GM12878 (cell line): Measurements from ENCODE around the gene NAXE. TPM values are rescaled to one million over a fixed set of nuclear protein-coding genes. Genes with fewer than 3 reads are reported as not detected.

ENCODE experiments used
- ATAC-seq: fragments of 200-7000 bp; cut with Tn5 transposase; 3 replicates; pipeline ENCODE4 v1.9.1; 2020; ENCODE audit warnings: mild to moderate bottlenecking, moderate library complexity
- BruUV-seq: library from RNA; stranded (reverse); fragments of 400-500 nt; replicated peaks from 2 replicates; lab custom pipeline; 2021; lab: Mats Ljungman, UMichigan
- CTCF ChIA-PET: fragments of 300-600 bp; sonication (Branson Sonifier 250); formaldehyde crosslinking; extraction: SDS; loops from one replicate; lab custom pipeline; 2021; ENCODE audit warnings: inconsistent platforms; lab: Yijun Ruan, JAX
- POLR2A ChIA-PET: fragments of 350-600 bp; formaldehyde crosslinking; extraction: SDS; loops from one replicate; lab custom pipeline; 2021; ENCODE audit warnings: inconsistent platforms; lab: Charles Lee
- RAD21 ChIA-PET: fragments of 300-600 bp; sonication (Branson Sonifier 250); formaldehyde crosslinking; loops from one replicate; lab custom pipeline; 2023; ENCODE audit warnings: antibody characterized with exemption; ENCODE audit not compliant: unreplicated experiment; lab: Charles Lee
- SMC1A ChIA-PET: fragments of 300-600 bp; sonication (Branson Sonifier 250); formaldehyde crosslinking; loops from one replicate; lab custom pipeline; 2023; ENCODE audit not compliant: unreplicated experiment, uncharacterized antibody; lab: Charles Lee
- DNase-seq: peaks from one replicate; pipeline ENCODE4 v3.0.0-alpha.2; 2011; ENCODE audit warnings: low read depth, low spot score
- FAIRE-seq: peaks from 3 replicates; lab custom pipeline; 2011; peaks lifted over from hg19 to GRCh38; lab: Jason Lieb, UNC
- H2AFZ ChIP-seq: 2 replicates; pipeline ENCODE4 v1.6.0; 2011; ENCODE audit warnings: low read depth, low read length, control low read depth; ENCODE audit not compliant: control insufficient read depth
- H3K27ac ChIP-seq: 2 replicates; pipeline ENCODE4 v1.5.1; 2011; ENCODE audit warnings: control low read depth; ENCODE audit not compliant: control insufficient read depth, insufficient read depth
- H3K27me3 ChIP-seq, 2 experiments: replicated peaks in 1 of 2; 2 replicates each; pipeline versions ENCODE4 v1.6.0 to v1.6.1; 2011; ENCODE audit warnings: low read length in 1 of 2; ENCODE audit not compliant: control insufficient read depth in 2 of 2, insufficient read depth in 2 of 2
- H3K36me3 ChIP-seq, 2 experiments: 2 replicates each; pipeline ENCODE4 v1.5.1; 2011; ENCODE audit warnings: low read length in 1 of 2; ENCODE audit not compliant: control insufficient read depth in 2 of 2, insufficient read depth in 2 of 2
- H3K4me1 ChIP-seq: 2 replicates; pipeline ENCODE4 v1.6.1; 2011; ENCODE audit warnings: mild to moderate bottlenecking, low read length, moderate library complexity, mixed read lengths; ENCODE audit not compliant: control insufficient read depth, insufficient read depth
- H3K4me2 ChIP-seq: 2 replicates; pipeline ENCODE4 v1.6.0; 2011; ENCODE audit warnings: control low read depth; ENCODE audit not compliant: control insufficient read depth, insufficient read depth
- H3K4me3 ChIP-seq: fragments of 200-600 bp; sonication (generic); 2 replicates; pipeline ENCODE4 v1.5.1; 2016
- H3K79me2 ChIP-seq: 2 replicates; pipeline ENCODE4 v1.6.0; 2011; ENCODE audit warnings: low read length; ENCODE audit not compliant: control insufficient read depth, insufficient read depth
- H3K9ac ChIP-seq: 2 replicates; pipeline ENCODE4 v1.8.0; 2011; ENCODE audit warnings: low read length, control low read depth, mixed read lengths; ENCODE audit not compliant: control insufficient read depth, insufficient read depth
- H3K9me3 ChIP-seq: replicated peaks from 3 replicates; pipeline ENCODE4 v1.5.1; 2011; ENCODE audit warnings: mild to moderate bottlenecking, low read length; ENCODE audit not compliant: control insufficient read depth, insufficient read depth
- H4K20me1 ChIP-seq: 2 replicates; pipeline ENCODE4 v1.6.0; 2011; ENCODE audit not compliant: control insufficient read depth, insufficient read depth
- ATF7 ChIP-seq: fragments of 450-650 bp; IDR thresholded peaks from 2 replicates; pipeline ENCODE4 v1.6.1; 2016; ENCODE audit warnings: low read depth, mild to moderate bottlenecking
- BHLHE40 ChIP-seq, 2 experiments: fragments of 450-650 bp in 1 of 2; IDR thresholded peaks; 2 replicates each; pipeline ENCODE4 v1.6.1; 2011 to 2017; ENCODE audit warnings: low read depth in 2 of 2, borderline replicate concordance in 1 of 2, improper control_type of control experiment in 1 of 2, low read length in 1 of 2, mild to moderate bottlenecking in 1 of 2
- CHD1 ChIP-seq: IDR thresholded peaks from 2 replicates; pipeline ENCODE4 v1.6.1; 2012; ENCODE audit warnings: low read depth, low read length, improper control_type of control experiment
- CREB1 ChIP-seq: IDR thresholded peaks from 2 replicates; pipeline ENCODE4 v1.6.1; 2012; ENCODE audit warnings: low read depth, mild to moderate bottlenecking, inconsistent platforms
- NR2C2 ChIP-seq: IDR thresholded peaks from 2 replicates; pipeline ENCODE4 v1.6.1; 2011; ENCODE audit warnings: borderline replicate concordance, low read depth; ENCODE audit not compliant: control insufficient read depth, insufficient read length
- PAX5 ChIP-seq: IDR thresholded peaks from 2 replicates; pipeline ENCODE4 v1.6.1; 2011; ENCODE audit warnings: low read depth, low read length, borderline replicate concordance
- PML ChIP-seq: IDR thresholded peaks from 2 replicates; pipeline ENCODE4 v1.6.1; 2012; ENCODE audit warnings: low read length, inconsistent platforms
- SMAD5 ChIP-seq: IDR thresholded peaks from 2 replicates; pipeline ENCODE4 v1.6.1; 2016; ENCODE audit warnings: antibody characterized with exemption, low read depth
- STAT3 ChIP-seq: IDR thresholded peaks from 2 replicates; pipeline ENCODE4 v1.6.1; 2011; ENCODE audit warnings: low read depth, low read length, improper control_type of control experiment
- SUPT20H ChIP-seq: IDR thresholded peaks from 2 replicates; pipeline ENCODE4 v1.6.1; 2011; ENCODE audit warnings: low read depth, mild to moderate bottlenecking, low read length, moderate library complexity, borderline replicate concordance; ENCODE audit not compliant: control insufficient read depth
- TBL1XR1 ChIP-seq: IDR thresholded peaks from 2 replicates; pipeline ENCODE4 v1.6.1; 2012; ENCODE audit warnings: low read depth, low read length, improper control_type of control experiment
- TCF12 ChIP-seq: IDR thresholded peaks from 2 replicates; pipeline ENCODE4 v1.6.1; 2011; ENCODE audit warnings: low read depth, mild to moderate bottlenecking, low read length
- USF2 ChIP-seq: IDR thresholded peaks from 2 replicates; pipeline ENCODE4 v1.6.1; 2011; ENCODE audit warnings: low read depth, low read length, improper control_type of control experiment, borderline replicate concordance
- ZNF274 ChIP-seq: IDR thresholded peaks from one replicate; pipeline ENCODE4 v1.8.0; 2011; ENCODE audit not compliant: insufficient read length, insufficient read depth
- WGBS: methylation state at CpG from one replicate; pipeline ENCODE4 v1.1.6; 2016; ENCODE audit warnings: low lambda C conversion rate; ENCODE audit not compliant: insufficient replicate concordance, insufficient coverage; ENCODE audit errors: missing lambda C conversion rate; 5-methylcytosine and 5-hydroxymethylcytosine counted together
- in situ Hi-C: fragments of 300-500 bp; cut with MboI; formaldehyde crosslinking; loops from 9 replicates; pipeline ENCODE4 v1.14.3; 2018; ENCODE audit warnings: mixed read lengths
- intact Hi-C: fragments of 100-400 bp; cut with micrococcal nuclease; formaldehyde crosslinking; loops from one replicate; pipeline ENCODE4 v1.14.2; 2022; ENCODE audit not compliant: unreplicated experiment
- polyA plus RNA-seq, 11 experiments: library from polyadenylated mRNA; depleted of rRNA in 4 of 11; unstranded in 6 of 11; stranded (reverse) in 5 of 11; fragments of >200 nt; fragmentation: Nextera tagmentation in 4 of 11; fragmentation: Illumina TruSeq in 1 of 11; extraction: Ambion mirVana in 4 of 11; extraction: Trizol in 1 of 11; gene quantifications; 1 replicate in 1 of 11; 2 replicates in 10 of 11; pipeline versions ENCODE4 v1.2.1 to v1.2.3, GENCODE V29; 2011 to 2016; ENCODE audit warnings: inconsistent platforms in 2 of 11, missing spikeins in 2 of 11, low read depth in 1 of 11
- total RNA-seq, 4 experiments: library from RNA; depleted of rRNA in 3 of 4; stranded (reverse); fragments of >200 nt in 3 of 4; fragmentation: Illumina TruSeq in 1 of 4; extraction: Trizol in 1 of 4; gene quantifications; 2 replicates each; pipeline versions ENCODE4 v1.2.1 to v1.2.3, GENCODE V29; 2013 to 2021
- TF ChIP-seq, protein P1 (sequence below): IDR thresholded peaks from 2 replicates; pipeline ENCODE4 v1.6.1; 2011; ENCODE audit warnings: mild to moderate bottlenecking, low read depth, low read length, moderate library complexity; ENCODE audit not compliant: insufficient replicate concordance
- TF ChIP-seq, protein P2 (sequence below): fragments of 450-650 bp; IDR thresholded peaks from 2 replicates; pipeline ENCODE4 v1.6.1; 2016; ENCODE audit warnings: mild to moderate bottlenecking

NAXE gene
- total and polyA plus RNA-seq, 10 of the 15 experiments (the other 5 are each of a cell fraction or from before 2014, with no cell fraction given) = 17.8 to 93.3 (median 68.8) TPM

GRCh38 chr1:156601122-156601830 lies 9.7 kb downstream of the NAXE start, which contains the start of gene GPATCH4 (continued):
- TF ChIP-seq CHD1 (0 out of 2 replicates have a peak, but pooled peaks have one; percentile 57), TBL1XR1 (0 out of 2 replicates have a peak, but pooled peaks have one; percentile 41), SMAD5 (no peak; the same call in 1 of the 2 replicates), ZNF274 (no peak), TCF12 (peak; percentile 46; the same call in 1 of the 2 replicates), ATF7 (peak; percentile 34; the same call in 1 of the 2 replicates), STAT3 (no peak), SUPT20H (no peak)
- TF ChIP-seq, protein P1, sequence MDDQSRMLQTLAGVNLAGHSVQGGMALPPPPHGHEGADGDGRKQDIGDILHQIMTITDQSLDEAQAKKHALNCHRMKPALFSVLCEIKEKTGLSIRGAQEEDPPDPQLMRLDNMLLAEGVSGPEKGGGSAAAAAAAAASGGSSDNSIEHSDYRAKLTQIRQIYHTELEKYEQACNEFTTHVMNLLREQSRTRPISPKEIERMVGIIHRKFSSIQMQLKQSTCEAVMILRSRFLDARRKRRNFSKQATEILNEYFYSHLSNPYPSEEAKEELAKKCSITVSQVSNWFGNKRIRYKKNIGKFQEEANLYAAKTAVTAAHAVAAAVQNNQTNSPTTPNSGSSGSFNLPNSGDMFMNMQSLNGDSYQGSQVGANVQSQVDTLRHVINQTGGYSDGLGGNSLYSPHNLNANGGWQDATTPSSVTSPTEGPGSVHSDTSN = no peak

DNA sequence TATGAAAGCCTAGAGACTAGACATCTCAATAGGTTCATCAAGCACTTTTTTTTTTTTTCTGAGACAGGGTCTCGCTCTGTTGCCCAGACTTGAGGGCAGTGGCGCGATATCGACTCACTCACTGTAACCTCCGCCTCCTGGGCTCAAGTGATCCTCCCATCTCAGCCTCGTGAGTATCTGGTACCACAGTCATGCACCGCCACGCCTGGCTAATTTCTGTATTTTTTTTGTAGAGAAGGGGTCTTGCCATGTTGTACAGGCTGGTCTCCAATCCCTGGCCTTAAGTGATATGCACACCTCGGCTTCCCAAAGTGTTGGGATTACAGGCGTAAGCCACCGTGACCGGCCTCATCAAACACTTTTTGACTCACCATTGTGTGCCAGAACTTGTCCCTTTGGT lies 10.3 kb downstream of the NAXE start:
- Histone ChIP-seq H3K4me1 (peaks cover 9% of the 10 kb centered on the region), H3K27me3 (no peaks in the 10 kb centered on the region), H3K4me2 (peak overlapping the region; percentile 97), H3K9me3 (no peaks in the 10 kb centered on the region), H3K27ac (peak overlapping the region; percentile 93), H4K20me1 (no peaks in the 10 kb centered on the region)
- no peak for DNase-seq
- ATAC-seq = peak; percentile 65
- intact Hi-C loops = loop anchor here (5.0 to 10.0 kb wide), 2 partner anchors 95 to 117 kb away; no protein-coding TSS in a partner anchor
- POLR2A ChIA-PET = interaction anchor here (0.7 to 4.3 kb wide), 3 partner anchors 10 to 118 kb away, joined by 3 to 39 read pairs (median 11); partner anchors contain the start of gene NAXE
- CTCF ChIA-PET = interaction anchor here (0.6 to 5.0 kb wide), 11 partner anchors 10 to 156 kb away, joined by 3 to 49 read pairs (median 4); partner anchors contain the start of genes IQGAP3 and NAXE
- RAD21 ChIA-PET = interaction anchor here (0.9 to 3.2 kb wide), 5 partner anchors 10 to 145 kb away, joined by 3 to 18 read pairs (median 5); partner anchors contain the start of gene NAXE
- BruUV-seq = no TSS peak
- TF ChIP-seq PAX5 = peak; percentile 92
- TF ChIP-seq, protein P2, sequence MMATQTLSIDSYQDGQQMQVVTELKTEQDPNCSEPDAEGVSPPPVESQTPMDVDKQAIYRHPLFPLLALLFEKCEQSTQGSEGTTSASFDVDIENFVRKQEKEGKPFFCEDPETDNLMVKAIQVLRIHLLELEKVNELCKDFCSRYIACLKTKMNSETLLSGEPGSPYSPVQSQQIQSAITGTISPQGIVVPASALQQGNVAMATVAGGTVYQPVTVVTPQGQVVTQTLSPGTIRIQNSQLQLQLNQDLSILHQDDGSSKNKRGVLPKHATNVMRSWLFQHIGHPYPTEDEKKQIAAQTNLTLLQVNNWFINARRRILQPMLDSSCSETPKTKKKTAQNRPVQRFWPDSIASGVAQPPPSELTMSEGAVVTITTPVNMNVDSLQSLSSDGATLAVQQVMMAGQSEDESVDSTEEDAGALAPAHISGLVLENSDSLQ = peak; percentile 6; the same call in 1 of the 2 replicates
- TF ChIP-seq PML = 0 out of 2 replicates have a peak, but pooled peaks have one; percentile 18
- TF ChIP-seq CREB1 = peak; percentile 6; the same call in 1 of the 2 replicates
- no peak for TF ChIP-seq USF2
- TF ChIP-seq NR2C2 = no peak
- TF ChIP-seq BHLHE40 (IDR thresholded peaks at IDR 0.05; ENCODE audit: borderline replicate concordance in 1 of 2, low read depth in 2 of 2, low read length in 1 of 2) = peak in 1 of 2 experiments; percentile 3; a peak in 1 of 4 replicates
- TF ChIP-seq, all 136 proteins: peak for 5
- peaks cover 32% of the 10 kb centered on the region for H3K79me2 ChIP-seq
- peaks cover 10% of the 10 kb centered on the region in 2 experiments; a peak in 3 of 4 replicates for H3K36me3 ChIP-seq
- peak overlapping the region; percentile 82 for H3K4me3 ChIP-seq
- peak overlapping the region; percentile 97 for H3K9ac ChIP-seq
- H2AFZ ChIP-seq = peak overlapping the region; percentile 100
- no peak for FAIRE-seq
- WGBS = 12% methylated on average over 12 of the region's 12 CpGs
- in situ Hi-C loops = loop anchor here (10.0 kb wide), 1 partner anchor 147 kb away; no protein-coding TSS in a partner anchor
- SMC1A ChIA-PET = interaction anchor here (0.6 to 7.7 kb wide), 10 partner anchors 10 to 243 kb away, joined by 3 to 47 read pairs (median 3); partner anchors contain the start of gene NAXE
